ENCODE results near the gene EPHA3. TPM values are rescaled to one million over a fixed set of nuclear protein-coding genes. Genes with fewer than 3 reads are reported as not detected.

EPHA3 gene
- total and polyA plus RNA-seq, 4 donors, result 0.18 to 11.7 (median 1.5) TPM

- Histone ChIP-seq H3K9me3 (ENCODE audit: control insufficient read depth in 4 of 4, insufficient read depth in 3 of 4, low read length in 3 of 4) (no peaks in the 10 kb centered on the region), H3K4me3 (no peak overlapping the region), H3K4me1 (ENCODE audit: control insufficient read depth in 5 of 5, insufficient read depth in 5 of 5, low read length in 5 of 5) (no peaks in the 10 kb centered on the region), H3K36me3 (ENCODE audit: control insufficient read depth in 4 of 4, insufficient read depth in 4 of 4, low read length in 4 of 4) (no peaks in the 10 kb centered on the region), H3K9ac (ENCODE audit: insufficient read depth in 1 of 2, low read length in 2 of 2) (no peak overlapping the region), H3K27me3 (ENCODE audit: control insufficient read depth in 3 of 3, insufficient read depth in 3 of 3, low read length in 2 of 3) (no peaks in the 10 kb centered on the region), H3K27ac (ENCODE audit: low read depth in 1 of 2, low read length in 1 of 2) (peak overlapping the region in 1 of 2 donors; percentile 9)
- DNase-seq (no peak), ATAC-seq (ENCODE audit: insufficient read depth, low FRiP score) (no peak)
- WGBS, 2 donors, result 68 to 72% methylated on average over 3 of the region's 3 CpGs
- TF ChIP-seq CTCF (IDR thresholded peaks at IDR 0.05; ENCODE audit: control extremely low read depth, extremely low read depth), result no peak
Measured at GRCh38 chr3:89419647-89420241, 312.3 kb downstream of the EPHA3 start.

- no peaks in the 10 kb centered on the region for H3K36me3 ChIP-seq (ENCODE audit: control insufficient read depth in 4 of 4, insufficient read depth in 4 of 4, low read length in 4 of 4)
- no peak for TF ChIP-seq CTCF (IDR thresholded peaks at IDR 0.05; ENCODE audit: control extremely low read depth, extremely low read depth)
- DNase-seq (no peak), ATAC-seq (ENCODE audit: insufficient read depth, low FRiP score) (no peak)
- H3K4me3 ChIP-seq, result no peak overlapping the region
- 88% methylated on average over 5 of the region's 5 CpGs for WGBS, 2 donors
- H3K27me3 ChIP-seq (ENCODE audit: control insufficient read depth in 3 of 3, insufficient read depth in 3 of 3, low read length in 2 of 3), result no peaks in the 10 kb centered on the region
- no peak overlapping the region for H3K9ac ChIP-seq (ENCODE audit: insufficient read depth in 1 of 2, low read length in 2 of 2)
- no peaks in the 10 kb centered on the region for H3K9me3 ChIP-seq (ENCODE audit: control insufficient read depth in 4 of 4, insufficient read depth in 3 of 4, low read length in 3 of 4)
- H3K27ac ChIP-seq (ENCODE audit: low read depth in 1 of 2, low read length in 1 of 2), result no peak overlapping the region
- no peaks in the 10 kb centered on the region for H3K4me1 ChIP-seq (ENCODE audit: control insufficient read depth in 5 of 5, insufficient read depth in 5 of 5, low read length in 5 of 5)
Measured at GRCh38 chr3:89426060-89426459, 318.6 kb downstream of the EPHA3 start.

- no peak overlapping the region for H3K27ac ChIP-seq (ENCODE audit: low read depth in 1 of 2, low read length in 1 of 2)
- no peaks in the 10 kb centered on the region for H3K27me3 ChIP-seq (ENCODE audit: control insufficient read depth in 3 of 3, insufficient read depth in 3 of 3, low read length in 2 of 3)
- no peak overlapping the region for H3K4me3 ChIP-seq
- TF ChIP-seq CTCF (IDR thresholded peaks at IDR 0.05; ENCODE audit: control extremely low read depth, extremely low read depth), result no peak
- 82 to 89% methylated on average over 7 of the region's 7 CpGs for WGBS, 2 donors
- peak overlapping the region in 1 of 2 donors; percentile 24 for H3K9ac ChIP-seq (ENCODE audit: insufficient read depth in 1 of 2, low read length in 2 of 2)
- peaks cover 0 to 4% (median 0%) of the 10 kb centered on the region in 5 donors for H3K4me1 ChIP-seq (ENCODE audit: control insufficient read depth in 5 of 5, insufficient read depth in 5 of 5, low read length in 5 of 5)
- no peaks in the 10 kb centered on the region for H3K36me3 ChIP-seq (ENCODE audit: control insufficient read depth in 4 of 4, insufficient read depth in 4 of 4, low read length in 4 of 4)
- no peak for ATAC-seq (ENCODE audit: insufficient read depth, low FRiP score)
- H3K9me3 ChIP-seq (ENCODE audit: control insufficient read depth in 4 of 4, insufficient read depth in 3 of 4, low read length in 3 of 4), result no peaks in the 10 kb centered on the region
- peak; percentile 22 to 93 (median 93) for DNase-seq
Measured at GRCh38 chr3:89434621-89435380, 327.4 kb downstream of the EPHA3 start.

All from lung (tissue), 12 donors.